Right lobe of liver (tissue), 6 donors: ENCODE measurements around the gene SH3TC1. TPM values are rescaled to one million over a fixed set of nuclear protein-coding genes. Genes with fewer than 3 reads are reported as not detected.
A peak's percentile ranks its signal among the peaks of the same experiment; 100 is the strongest.

Source experiments
- ATAC-seq, 4 donors: fragments of 200-7000 bp; cut with Tn5 transposase; one replicate each; pipeline ENCODE4 v1.9.1; 2020; ENCODE audit warnings: mild to moderate bottlenecking in 4 of 4, moderate library complexity in 4 of 4
- DNase-seq, 3 donors: peaks; one replicate each; pipeline ENCODE4 v3.0.0-alpha.2; 2020
- H3K27ac ChIP-seq, 3 donors: fragments of 200-600 bp; one replicate each; pipeline ENCODE4 v1.8.0; 2022
- H3K27me3 ChIP-seq, 2 donors: fragments of 200-600 bp; one replicate each; pipeline ENCODE4 v1.8.0; 2022
- H3K36me3 ChIP-seq, 4 donors: fragments of 200-600 bp; sonication (generic) in 1 of 4; one replicate each; pipeline versions ENCODE4 v1.5.1 to v1.8.0; 2017 to 2022; ENCODE audit warnings: control low read depth in 1 of 4
- H3K4me1 ChIP-seq, 4 donors: fragments of 200-600 bp; sonication (generic) in 1 of 4; one replicate each; pipeline versions ENCODE4 v1.5.1 to v1.8.0; 2017 to 2022; ENCODE audit warnings: control low read depth in 1 of 4
- H3K4me3 ChIP-seq, 3 donors: fragments of 200-600 bp; one replicate each; pipeline ENCODE4 v1.8.0; 2022
- H3K9me3 ChIP-seq, 4 donors: fragments of 200-600 bp; sonication (generic) in 1 of 4; one replicate each; pipeline versions ENCODE4 v1.5.1 to v1.8.0; 2017 to 2022; ENCODE audit warnings: control low read depth in 1 of 4
- POLR2A ChIP-seq: fragments of 450-650 bp; IDR thresholded peaks from one replicate; pipeline ENCODE4 v1.6.1; 2017; ENCODE audit warnings: antibody characterized with exemption, mild to moderate bottlenecking
- WGBS: methylation state at CpG from one replicate; pipeline ENCODE4 v1.1.6; 2018; ENCODE audit warnings: low coverage, low lambda C conversion rate; ENCODE audit not compliant: insufficient coverage; ENCODE audit errors: missing lambda C conversion rate; 5-methylcytosine and 5-hydroxymethylcytosine counted together
- intact Hi-C, 2 donors: fragments of 100-400 bp; cut with DNase I; formaldehyde crosslinking; loops; one replicate each; pipeline versions ENCODE4 v1.11.2 to v1.14.1; 2022
- total RNA-seq, 6 experiments: library from RNA; depleted of rRNA in 2 of 6; stranded (reverse); fragments of >200 nt in 2 of 6; fragmentation: NEBNext Ultra II Directional in 3 of 6; extraction: Animal tissue kit (Norgen Biotek cat#: 25700) in 3 of 6; gene quantifications; one replicate each; pipeline versions ENCODE4 v1.1.0 to v1.2.4, GENCODE V29; 2016 to 2023
- TF ChIP-seq, protein P1 (sequence below), 4 donors: fragments of 200-600 bp in 3 of 4; fragments of 450-650 bp in 1 of 4; IDR thresholded peaks; one replicate each; pipeline versions ENCODE4 v1.5.1 to v1.8.0; 2016 to 2022; ENCODE audit warnings: antibody characterized with exemption in 4 of 4, mild to moderate bottlenecking in 2 of 4
- donor health status: DM: no; HTN: yes; CAD: no.
- donor health status: DM: no; HTN: no; CAD: no.
- donor health status: DM: no; HTN: no; CAD: no.
- donor health status: DM: no; HTN: yes; CAD: no.
- donor health status: DM: no; HTN: yes; CAD: no.

The SH3TC1 gene
- total RNA-seq, 6 experiments from 2014 or later: 13.2 to 48.0 (median 24.9) TPM

DNA sequence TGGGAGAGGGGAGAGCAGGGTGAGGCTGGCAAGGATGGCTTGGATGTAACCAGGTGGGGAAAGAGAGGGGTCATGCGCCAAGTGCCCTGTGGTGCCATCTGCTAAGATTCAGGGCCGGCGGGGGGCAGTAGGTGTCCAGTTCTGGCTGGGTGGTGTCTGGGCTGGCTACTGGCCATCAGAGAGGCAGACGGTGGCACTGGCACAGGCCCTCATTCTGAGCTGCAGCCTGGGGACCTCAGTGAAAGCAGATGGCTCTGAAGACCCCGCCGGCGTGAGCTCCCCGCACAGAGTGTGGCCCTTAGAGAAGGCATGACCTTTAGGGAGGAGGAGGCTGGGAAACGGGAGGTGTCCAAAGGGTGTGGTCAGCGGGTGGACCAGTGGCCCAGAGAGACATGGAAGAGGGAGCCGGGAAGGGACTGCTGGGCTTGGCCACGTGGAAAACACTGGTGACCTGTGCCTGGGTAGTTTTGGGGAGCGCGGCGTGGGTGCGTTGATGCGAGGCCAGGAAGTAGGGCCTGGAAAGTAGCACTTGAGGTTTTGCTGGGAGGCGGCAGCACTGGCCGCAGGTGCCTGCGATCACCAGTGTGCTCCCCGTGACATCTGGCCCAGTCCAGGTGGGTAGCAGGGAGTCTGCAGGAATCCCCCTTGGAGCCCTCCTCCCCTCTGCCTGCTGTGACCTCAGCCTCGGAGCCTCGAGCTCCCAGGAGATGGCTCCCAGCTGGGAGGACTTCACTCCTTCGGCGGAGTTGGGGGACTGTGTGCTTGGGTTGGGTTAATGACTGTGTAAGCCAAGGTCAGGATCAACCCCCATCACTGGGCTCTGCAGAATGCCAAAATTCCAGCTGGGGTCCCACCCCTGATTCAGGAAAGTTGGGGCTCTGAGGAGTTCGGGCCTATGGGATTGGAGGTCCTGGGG lies 9.3 kb upstream of the SH3TC1 start:
- peak overlapping the region; percentile 37 to 71 (median 58) for H3K27ac ChIP-seq
- ATAC-seq (no peak), DNase-seq (no peak)
- intact Hi-C loops: no loop called here
- TF ChIP-seq POLR2A: no peak
- TF ChIP-seq, protein P1, sequence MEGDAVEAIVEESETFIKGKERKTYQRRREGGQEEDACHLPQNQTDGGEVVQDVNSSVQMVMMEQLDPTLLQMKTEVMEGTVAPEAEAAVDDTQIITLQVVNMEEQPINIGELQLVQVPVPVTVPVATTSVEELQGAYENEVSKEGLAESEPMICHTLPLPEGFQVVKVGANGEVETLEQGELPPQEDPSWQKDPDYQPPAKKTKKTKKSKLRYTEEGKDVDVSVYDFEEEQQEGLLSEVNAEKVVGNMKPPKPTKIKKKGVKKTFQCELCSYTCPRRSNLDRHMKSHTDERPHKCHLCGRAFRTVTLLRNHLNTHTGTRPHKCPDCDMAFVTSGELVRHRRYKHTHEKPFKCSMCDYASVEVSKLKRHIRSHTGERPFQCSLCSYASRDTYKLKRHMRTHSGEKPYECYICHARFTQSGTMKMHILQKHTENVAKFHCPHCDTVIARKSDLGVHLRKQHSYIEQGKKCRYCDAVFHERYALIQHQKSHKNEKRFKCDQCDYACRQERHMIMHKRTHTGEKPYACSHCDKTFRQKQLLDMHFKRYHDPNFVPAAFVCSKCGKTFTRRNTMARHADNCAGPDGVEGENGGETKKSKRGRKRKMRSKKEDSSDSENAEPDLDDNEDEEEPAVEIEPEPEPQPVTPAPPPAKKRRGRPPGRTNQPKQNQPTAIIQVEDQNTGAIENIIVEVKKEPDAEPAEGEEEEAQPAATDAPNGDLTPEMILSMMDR (IDR thresholded peaks at IDR 0.05): no peak
- H3K9me3 ChIP-seq: no peaks in the 10 kb centered on the region
- 82% methylated on average over 5 of the region's 26 CpGs for WGBS
- H3K4me1 ChIP-seq: peaks cover 0 to 4% (median 0%) of the 10 kb centered on the region in 4 donors
- H3K4me3 ChIP-seq: no peak overlapping the region
- no peaks in the 10 kb centered on the region for H3K27me3 ChIP-seq
- no peaks in the 10 kb centered on the region for H3K36me3 ChIP-seq

DNA sequence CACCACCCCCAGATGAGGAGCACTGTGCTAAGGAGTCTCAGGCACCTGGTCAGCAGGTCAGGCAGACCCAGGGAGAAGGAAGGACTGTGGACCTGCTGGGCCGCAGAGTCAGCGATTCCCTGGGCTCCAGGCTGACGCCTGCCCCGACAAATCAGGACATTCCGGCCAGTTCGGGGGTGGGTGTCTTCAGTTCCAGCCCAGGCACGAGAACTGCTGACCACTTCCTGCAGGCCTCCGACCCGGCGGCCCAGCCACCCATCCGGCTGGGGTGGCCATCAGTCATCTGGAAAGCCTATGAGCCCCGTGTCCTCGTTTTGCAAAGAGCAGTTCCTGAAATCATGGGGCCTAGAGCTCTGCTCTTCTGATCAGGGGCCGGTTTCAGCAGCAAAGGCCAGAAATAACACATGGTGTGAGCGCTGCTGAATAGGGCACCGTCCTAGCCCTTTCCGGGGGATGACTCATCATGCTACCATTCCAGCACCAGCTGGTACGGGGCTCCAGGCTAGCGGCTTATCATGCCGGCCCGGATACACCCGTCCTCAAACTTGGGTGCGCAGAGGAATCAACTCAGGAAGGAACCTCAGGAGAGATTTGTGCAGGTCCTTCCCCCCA lies 7.8 kb upstream of the SH3TC1 start:
- no CpG with 5 or more reads among the region's 23 CpGs for WGBS
- ATAC-seq (peak; percentile 63 to 72 (median 66)), DNase-seq (peak; percentile 74 to 83 (median 81))
- intact Hi-C loops: no loop called here
- Histone ChIP-seq H3K27ac (peak overlapping the region; percentile 53 to 71 (median 58)), H3K27me3 (no peaks in the 10 kb centered on the region), H3K9me3 (no peaks in the 10 kb centered on the region), H3K36me3 (no peaks in the 10 kb centered on the region), H3K4me3 (no peak overlapping the region), H3K4me1 (peaks cover 0 to 4% (median 0%) of the 10 kb centered on the region in 4 donors)
- TF ChIP-seq POLR2A: peak; percentile 7
- TF ChIP-seq, protein P1 (IDR thresholded peaks at IDR 0.05): no peak

DNA sequence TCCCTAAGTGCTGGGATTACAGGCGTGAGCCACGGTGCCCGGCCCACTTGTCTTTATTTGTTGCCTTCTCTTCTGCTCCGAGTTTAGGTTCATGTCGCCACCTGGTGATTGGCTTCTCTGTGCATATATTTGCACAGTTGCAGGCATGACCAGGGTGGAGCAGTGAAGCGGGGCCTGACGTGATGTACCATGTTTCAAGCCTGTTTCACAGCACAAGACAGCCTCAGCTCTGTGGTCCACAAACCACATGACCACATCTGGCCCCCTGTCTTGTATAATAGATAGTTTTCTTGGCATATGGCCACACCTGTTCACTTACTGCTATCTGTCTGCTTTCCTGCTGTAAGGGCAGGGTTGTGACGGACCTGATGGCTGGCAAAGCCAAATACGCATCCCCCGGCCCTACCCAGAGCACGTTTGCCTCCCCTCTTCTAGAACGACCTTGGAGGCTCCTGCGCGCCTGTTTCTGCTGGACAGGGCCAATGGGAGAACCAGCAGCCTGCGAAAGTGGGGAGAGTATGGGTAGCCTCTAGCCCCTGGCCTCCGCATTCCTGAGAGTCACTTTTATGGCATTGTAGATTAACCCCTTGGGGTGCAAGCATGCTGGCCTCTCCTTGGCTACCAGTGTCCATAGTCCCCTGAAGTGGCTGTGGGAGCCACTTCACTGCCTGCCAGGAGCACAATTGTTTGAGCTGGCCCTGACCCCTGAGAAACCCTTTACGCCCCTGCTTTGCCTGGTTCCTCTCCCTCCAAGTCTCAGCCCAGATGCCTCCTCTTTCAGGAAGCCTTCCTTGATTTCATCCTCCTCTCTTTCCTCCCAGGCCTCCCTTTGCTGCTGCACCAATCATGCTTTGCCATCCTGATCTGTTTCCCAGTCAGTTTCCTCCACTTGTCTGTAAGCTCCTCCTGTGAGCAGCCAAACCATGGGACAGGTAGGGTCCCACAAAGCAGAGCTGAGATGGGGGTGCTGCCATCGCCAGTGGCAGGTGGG lies 6.0 kb upstream of the SH3TC1 start:
- TF ChIP-seq POLR2A: no peak
- TF ChIP-seq, protein P1 (IDR thresholded peaks at IDR 0.05): peak; percentile 32 to 47 (median 44)
- Histone ChIP-seq H3K4me1 (peaks cover 0 to 4% (median under 1%) of the 10 kb centered on the region in 4 donors), H3K9me3 (no peaks in the 10 kb centered on the region), H3K27ac (peak overlapping the region in 1 of 3 donors; percentile 71), H3K36me3 (no peaks in the 10 kb centered on the region), H3K27me3 (no peaks in the 10 kb centered on the region), H3K4me3 (no peak overlapping the region)
- DNase-seq (peak in 2 of 3 donors; percentile 61 to 71), ATAC-seq (peak; percentile 46 to 63 (median 52))
- 16% methylated on average over 13 of the region's 18 CpGs for WGBS
- intact Hi-C loops: no loop called here
